EH (cell line): ENCODE data around the gene ZDHHC1.
"Not testable (repeated sequence)": the region's sequence is repeated elsewhere in the genome, so short reads cannot be mapped to it uniquely, and the experiment has no call there.

Experiments used
- DNase-seq: peaks from one replicate; pipeline ENCODE4 v3.0.0-alpha.2; 2015; ENCODE audit warnings: low read depth

Gene ZDHHC1

DNA sequence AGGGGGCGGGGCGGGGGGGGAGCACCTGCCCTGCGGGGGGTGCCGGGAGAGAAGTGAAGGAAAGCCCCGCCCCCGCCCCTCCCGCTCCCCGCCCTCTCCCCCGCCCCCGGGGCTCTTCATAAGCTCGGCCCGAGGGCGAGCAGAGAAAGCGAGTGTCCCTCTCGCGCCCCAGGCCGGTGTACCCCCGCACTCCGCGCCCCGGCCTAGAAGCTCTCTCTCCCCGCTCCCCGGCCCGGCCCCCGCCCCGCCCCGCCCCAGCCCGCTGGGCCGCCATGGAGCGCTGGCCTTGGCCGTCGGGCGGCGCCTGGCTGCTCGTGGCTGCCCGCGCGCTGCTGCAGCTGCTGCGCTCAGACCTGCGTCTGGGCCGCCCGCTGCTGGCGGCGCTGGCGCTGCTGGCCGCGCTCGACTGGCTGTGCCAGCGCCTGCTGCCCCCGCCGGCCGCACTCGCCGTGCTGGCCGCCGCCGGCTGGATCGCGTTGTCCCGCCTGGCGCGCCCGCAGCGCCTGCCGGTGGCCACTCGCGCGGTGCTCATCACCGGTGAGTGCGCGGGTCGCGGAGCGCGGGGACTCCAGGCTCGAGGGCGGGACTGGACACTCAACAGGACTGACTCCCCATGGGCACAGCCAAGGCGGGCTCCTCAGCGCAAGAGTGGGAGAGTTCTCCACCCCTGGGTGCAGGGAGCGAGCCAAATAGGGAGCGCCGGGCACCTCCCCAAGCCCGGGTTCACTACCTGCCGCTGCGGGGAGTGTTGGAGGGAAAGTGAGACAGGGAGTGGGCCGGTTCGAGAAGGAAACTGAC lies 14.9 kb upstream of the ZDHHC1 start, which contains the start of gene HSD11B2:
Gene HSD11B2 (plus strand): TSS at position 145 of the 798 bp plus-strand sequence. CDS start 128 bp downstream, at position 273.
- peak; percentile 68 for DNase-seq

DNA sequence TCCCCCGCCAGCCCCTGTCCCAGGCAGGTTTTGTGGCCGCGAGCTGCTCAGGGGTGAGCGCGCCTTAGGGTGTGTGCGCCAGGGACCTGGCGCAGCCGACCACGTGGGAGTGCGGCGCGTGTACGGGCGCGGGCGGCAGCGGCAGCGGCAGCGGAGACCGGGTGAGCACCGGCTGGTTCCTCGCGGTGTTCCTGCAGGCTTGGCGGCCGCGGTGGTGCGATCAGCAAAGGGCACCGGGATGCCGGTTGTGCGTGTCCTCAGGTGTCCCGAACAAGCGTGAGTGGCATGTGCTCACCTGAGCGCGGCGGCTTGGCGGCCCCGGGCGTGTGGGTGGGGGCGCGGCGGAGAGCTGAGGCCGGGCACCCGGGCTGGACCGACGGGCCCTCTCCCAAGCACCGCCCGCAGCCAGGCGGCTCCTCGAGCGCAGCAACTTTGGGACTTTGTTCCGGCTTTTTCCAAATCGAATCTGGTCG lies 14.3 kb upstream of the ZDHHC1 start:
- DNase-seq, result no peak

DNA sequence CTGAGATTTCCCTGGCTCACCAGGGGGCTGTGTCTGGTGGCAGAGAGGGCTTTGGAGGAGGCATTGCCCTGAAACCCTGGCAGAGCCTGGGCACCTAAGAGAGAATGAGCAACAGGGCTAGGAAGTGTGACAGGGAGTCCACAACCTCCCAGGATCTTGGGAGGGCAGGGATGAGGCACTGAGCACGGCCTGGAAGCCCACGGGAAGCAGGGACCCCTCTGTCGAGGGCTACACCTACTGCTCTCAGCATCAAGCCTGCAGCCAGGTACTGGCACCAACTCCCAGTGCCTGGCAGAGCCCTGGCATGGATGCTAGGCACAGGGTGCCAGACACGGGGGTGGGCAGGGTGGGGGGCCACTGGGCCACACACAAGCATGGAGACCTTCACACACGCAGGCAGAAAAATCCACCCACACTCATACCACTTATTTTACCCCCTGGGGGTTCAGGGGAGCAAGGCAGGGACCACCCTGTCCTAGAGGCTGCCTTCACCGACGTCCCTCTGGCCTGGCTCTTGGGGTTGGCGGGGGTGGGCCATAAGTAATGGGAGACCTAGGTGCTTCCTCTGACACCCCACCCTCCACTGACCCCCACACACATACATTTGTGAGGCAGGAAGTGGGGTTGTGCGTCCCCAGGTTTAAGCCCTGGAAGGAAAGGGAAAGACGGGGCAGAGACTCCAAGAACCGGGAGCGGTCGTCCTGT lies 13.7 kb upstream of the ZDHHC1 start:
- no peak for DNase-seq

DNA sequence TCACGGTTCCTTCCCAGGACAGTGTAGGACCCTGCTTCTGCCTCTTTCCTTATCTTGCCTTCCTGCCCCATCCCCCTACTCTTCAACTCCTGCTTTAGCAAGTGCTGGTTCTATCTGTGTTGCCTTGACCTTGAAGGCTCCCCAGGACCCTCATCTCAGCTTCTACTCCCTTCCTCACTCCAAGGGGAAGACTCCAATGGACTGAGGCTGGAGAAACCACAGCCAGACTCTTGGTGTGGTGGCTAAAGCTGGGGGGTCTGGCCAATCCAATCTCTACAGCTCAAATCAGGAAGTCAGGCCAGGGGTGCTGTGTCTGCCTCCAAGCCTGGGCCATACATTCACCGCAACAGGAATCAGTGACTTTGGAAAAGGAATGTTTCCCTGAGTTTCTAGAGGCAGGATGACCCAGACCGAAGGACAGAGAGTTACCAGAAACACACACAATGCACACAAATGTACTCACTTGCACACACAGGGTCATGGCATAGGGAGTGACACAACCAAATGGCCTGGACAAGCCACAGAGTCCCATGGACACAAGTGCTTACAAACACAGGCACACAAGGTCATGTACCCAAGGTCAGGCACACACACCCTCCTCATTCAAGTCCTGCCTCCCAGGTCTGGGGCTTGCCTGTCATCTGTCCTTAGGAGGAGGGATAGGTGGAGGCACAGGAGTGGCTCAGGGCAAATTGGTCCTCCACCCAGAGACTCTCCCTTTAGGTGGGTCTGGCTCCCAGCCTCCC lies 12.9 kb upstream of the ZDHHC1 start:
- no peak for DNase-seq

DNA sequence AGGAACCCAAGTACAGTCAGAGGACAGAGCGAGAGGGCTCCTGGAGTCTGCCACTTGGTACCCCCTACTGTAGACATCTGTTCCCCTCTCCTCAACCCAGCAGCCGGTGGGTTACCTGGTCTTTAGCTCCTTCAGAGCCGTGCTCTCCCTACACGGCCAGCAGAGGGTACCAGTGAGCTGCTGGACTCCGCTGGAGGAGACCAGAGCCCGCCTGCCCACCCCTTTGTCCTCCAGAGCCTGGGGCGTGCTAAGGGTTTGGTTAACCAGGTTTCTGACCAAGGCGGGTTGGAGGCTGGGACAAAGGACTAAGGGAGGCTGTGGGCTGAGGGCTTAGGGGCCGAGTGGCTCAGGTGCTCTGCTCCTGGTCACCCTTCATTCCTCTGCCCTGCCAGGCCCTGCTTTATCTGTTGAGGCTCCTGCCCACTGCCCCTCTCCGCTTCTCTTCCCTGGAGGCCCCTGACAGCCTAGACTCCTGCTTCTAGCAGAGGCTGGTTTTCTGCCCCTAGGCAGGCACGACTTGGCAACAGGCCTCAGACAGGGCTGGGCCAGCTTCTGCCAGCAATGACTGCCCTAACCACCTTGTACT lies 12.0 kb upstream of the ZDHHC1 start:
- DNase-seq, result peak; percentile 67

DNA sequence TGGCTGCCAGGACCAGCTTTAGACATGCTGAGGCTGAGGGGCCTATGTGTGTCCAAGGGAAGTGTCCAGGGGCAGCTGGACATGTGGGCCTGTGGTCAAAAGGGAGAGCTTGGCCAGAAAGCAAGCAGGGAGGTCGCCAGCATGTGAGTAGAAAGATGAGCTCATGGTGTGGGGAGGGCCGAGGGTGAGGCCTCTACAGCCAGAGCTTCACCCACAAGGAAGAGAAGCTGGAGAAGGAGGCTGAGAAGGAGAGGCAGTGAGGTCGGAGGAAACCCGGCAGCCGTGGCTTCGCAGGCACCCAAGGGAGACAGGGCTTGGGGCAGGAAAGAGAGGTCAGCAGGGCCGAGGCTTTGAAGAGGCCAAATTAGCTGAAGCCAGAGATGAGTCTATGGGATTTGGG lies 10.7 kb upstream of the ZDHHC1 start:
- DNase-seq, result no peak

DNA sequence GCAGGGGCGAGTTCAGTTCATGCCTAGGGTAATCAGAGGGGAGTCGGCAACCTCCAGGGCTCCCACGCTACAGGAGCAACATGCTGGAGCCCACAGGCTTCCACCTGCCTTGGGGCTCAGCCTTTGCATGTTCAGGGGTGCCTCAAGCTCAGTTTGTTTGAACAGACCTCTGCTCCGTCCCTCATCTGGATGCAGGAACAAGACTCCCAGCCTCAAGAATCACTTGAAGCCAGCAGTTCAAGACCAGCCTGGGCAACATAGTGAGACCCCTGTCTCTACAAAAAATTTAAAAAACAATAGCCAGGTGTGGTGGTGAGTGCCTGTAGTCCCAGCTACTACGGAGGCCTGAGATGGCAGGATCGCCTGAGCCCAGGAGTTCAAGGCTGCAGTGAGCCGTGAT lies 9.7 kb upstream of the ZDHHC1 start:
- no peak for DNase-seq

DNA sequence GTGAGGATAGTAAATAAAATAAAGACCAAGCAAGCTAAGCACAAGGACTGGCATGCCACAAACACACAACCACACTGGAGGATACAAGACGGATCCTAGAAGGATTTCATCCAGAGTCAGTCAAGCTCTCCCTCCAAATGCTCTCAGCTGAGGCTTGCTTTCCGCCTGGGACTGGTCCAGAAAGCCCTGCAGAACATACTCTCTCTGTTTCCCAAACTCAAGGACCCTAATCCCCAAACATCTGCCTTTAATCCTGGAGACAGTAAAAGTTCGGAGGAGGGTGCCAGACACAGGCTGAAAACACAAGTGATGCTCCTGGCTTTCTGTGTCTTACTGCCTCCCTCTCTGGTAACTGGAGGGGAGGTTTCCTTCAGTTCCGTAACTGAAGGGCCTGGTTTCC lies 9.3 kb upstream of the ZDHHC1 start:
- no peak for DNase-seq

DNA sequence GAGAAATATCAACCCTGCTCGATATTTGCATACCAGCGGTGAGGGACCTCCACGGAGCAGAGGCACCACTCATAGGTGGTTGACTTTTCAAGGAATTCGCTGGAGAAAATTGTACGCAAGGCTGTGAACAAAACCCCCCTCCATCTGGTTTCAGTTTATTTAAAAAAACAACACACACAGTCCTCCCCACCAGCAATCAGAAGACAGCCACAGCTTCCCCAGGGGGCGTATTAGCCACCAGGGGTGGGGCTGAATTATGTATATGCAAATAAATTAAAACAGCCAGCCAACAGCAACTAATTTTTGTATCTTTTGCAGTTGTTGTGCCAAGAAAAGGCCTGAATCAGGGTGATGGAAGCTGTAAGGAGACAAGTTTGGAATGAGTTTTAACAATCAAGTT lies 8.8 kb upstream of the ZDHHC1 start:
- DNase-seq, result peak; percentile 54

DNA sequence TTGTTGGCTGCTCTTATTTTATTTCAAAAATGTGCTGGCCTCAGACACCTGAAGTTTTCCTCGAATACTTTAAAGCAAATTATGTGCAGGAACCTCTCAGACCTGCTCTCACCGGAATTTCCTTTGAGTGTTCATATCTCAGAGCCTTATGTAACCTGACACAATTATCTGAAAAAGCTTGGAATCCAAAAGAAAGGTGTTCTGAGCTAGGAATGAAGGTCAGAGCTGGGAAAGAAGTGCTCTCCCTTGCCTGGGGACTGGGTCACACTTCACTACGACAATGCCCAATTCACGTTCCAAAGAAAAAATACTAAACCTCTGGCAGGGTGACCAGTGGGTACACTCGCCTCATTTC lies 8.0 kb upstream of the ZDHHC1 start:
- DNase-seq, result no peak

DNA sequence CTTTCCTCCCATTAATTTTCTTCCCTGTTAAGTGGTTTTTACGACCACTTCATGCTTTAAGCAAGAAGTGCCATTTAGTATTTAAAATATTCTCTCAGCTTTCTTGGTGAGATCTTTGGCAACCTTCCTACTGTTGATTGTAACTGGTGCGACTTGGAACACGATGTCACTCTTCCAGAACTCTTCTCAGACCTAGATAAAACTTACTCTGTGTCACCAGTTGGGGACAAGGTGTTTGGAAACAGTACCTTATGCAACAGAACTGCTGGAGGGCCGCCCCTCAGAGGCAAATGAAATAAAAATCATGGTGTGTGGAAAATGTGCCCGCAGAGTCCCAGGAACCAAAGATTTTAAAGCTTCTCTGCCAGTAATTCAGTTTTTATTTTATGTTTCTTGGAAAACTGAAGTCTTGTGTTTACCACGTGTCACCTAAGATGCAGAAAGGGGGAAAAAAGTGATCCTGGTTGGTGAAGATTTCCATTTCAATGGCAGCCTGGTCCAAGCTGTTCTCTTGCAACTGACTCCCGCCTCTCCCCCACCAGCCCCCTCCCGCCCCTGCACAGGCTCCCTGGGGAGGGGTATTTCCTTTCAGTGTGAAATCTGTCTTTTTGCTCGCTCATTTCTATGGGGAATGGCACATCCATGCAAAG lies 7.5 kb upstream of the ZDHHC1 start:
- no peak for DNase-seq

DNA sequence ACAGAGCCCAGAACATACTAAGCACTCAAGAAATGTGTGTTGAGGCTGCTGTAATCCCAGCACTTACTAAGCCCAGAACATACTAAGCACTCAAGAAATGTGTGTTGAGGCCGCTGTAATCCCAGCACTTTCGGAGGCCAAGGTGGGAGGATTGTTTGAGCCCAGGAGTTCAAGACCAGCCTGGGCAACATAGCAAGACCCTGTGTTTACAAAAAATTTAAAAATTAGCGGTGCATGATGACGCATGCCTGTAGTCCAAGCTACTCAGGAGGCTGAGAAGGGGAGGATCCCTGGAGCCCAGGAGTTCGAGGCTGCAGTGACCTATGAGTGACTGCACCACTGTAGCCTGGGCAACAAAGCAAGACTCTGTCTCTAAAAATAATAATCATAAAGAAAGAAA lies 6.7 kb upstream of the ZDHHC1 start:
- DNase-seq, result no peak

DNA sequence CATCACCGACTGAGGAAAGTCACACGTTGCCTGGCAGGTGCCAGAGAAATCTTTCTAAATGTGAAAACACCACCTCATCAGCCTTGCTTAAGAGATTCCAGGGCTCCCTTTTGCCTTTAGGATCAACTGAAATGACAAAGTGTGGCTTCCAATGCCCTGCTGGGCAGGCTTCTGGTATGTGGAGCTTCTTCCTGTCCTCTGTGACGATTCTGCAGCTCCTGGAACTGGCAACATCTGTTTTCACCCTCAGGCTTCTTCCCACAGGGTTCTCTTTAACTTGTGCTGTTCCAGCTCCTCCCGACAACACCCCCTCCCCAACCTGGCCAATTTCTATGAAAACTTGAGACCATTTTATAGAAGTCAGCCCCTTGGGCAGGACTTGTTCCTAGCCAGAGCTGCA lies 4.8 kb upstream of the ZDHHC1 start:
- DNase-seq, result no peak

DNA sequence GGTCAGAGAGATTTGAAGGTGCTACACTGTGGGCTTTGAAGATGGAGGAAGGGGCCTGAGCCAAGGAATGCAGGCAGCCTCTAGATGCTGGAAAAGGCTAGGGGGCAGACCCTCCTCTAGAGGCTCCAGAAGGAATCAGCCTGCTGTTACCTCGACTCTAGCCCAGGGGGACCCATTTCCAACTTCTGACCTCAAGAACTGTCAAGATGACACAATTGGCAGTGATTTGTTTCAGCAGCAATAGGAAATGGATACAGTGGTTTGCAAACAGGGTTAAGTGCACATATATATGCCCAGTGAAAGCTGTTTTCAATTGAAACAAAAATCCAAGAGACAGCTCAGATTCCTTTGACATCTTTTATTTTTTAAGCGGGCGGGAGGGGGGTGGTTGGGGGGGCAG lies 3.7 kb upstream of the ZDHHC1 start:
- no peak for DNase-seq

DNA sequence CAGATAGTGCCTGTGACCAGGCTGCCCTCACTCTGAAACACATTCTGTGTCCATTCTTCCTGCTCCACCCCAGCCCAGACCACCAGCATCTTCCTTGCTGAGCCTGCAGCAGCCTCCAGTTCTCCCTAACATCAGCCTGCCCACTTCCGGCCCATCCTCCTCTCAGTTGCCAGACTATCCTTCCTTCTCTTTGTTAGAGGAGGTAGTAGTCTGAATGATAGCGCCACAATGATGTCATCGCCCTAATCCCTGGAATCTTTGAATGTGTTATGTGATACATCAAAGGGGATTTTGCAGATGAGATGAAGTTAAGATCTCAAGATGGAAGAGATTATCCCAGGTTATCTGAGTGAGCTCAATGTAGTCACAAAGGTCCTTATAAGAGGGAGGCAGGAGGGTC lies 3.2 kb upstream of the ZDHHC1 start:
- peak; percentile 43 for DNase-seq

DNA sequence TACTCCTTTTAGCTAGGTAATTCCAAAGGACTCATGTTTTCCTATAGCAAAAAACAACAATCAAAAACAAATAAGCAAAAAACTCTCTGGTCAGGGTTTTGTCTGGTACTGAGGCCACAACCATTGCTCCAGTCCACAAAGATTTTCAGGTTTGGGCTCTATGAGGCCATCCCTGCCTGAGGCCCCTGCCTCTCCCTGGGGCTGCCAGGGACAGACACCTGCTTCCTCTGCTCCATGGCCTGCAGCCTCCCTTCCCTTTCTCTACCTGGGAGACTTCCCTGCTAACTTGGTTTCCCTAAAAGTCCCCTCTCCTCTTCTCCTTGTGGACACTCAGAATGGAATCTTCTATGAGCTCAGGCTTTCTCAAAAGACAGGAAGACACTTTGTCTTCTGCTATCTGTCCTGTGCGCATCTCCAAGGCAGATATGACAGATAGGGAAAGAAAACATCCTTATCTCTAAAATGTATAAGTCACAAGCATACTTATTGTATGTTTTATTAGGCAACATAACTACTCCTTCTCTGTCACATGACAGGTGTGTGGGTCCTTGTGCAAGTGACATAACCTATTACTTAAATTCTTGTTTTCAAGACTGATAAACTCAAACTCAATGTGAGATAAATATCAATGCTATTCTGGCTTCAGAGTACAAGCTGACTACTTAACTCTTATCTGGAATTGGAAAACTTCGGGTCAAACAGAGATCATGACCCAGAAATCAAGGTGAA lies 1.2 kb upstream of the ZDHHC1 start:
- no peak for DNase-seq

DNA sequence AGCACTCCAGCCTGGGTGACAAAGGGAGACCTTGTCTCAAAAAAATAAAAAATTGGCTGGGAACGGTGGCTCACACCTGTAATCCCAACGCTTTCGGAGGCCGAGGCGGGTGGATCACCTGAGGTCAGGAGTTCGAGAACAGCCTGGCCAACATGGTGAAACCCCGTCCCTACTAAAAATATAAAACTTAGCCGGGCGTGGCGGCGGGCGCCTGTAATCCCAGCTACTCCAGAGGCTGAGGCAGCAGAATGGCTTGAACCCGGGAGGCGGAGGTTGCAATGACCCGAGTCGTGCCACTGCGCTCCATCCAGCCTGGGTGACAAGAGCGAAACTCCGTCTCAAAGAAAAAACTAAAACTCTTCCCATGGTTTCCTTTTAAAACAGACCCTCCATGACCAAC lies 856 bp downstream of the ZDHHC1 start:
- DNase-seq, result not testable (repeated sequence)

DNA sequence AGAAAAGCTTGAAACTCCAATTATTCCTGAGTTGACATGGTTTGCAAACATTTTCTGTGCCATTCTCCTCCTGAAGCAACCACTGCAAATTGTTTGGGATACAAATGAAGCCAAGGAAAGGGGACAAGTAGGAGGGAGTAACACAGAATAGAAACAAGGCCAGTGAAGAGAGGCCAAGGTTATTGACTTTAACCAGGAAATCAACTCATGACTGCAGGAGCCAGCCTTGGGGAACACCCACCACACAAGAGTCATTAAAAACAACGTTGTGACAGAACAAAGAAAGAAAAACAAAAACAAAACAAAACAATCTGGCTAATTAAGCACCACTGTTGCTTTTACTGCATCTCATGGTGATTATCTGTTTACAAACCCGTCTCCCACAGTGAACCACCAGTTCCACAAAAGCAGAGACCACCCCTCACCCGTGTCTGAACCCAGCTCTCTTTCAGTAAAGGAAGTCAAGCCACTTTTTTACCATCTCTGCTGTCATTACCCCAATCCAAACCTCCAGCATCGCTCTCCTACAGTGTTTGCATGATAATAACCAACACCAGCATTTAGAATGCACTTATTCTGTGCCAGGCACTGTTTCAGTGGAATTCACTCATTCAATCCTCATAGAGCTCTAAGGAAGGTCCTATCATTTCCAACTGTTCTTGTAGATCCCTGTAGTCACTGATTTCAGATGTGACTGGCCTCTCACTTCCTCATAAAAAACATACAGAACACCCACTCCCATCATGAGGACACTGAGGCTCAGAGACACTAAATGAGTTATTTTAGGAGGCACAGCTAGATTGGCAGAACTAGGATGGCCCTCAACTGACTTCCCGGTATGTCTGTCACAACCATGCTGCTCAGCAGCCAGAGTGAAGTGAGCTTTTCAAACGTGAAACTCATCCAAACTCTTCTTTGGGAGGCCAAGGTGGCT lies 2.0 kb downstream of the ZDHHC1 start:
- DNase-seq, result no peak

DNA sequence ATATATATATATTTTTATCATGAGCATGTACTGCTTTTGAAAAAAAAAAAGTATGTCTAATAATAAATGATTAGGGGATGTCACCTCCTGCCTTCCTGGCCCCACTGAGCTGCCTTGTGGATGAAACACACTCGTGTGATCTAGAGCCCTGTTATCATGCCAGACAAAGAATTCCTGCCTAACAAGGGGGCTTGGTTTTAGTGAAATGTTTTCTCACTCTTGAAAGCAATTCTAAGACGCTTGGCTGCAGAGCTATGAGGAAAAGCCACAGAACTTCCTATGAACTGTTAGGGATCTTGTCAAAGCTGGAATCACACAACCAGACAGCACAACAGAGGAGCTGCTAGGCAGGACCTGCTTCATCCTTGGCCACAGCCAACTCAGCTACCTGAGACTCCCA lies 4.0 kb downstream of the ZDHHC1 start:
- DNase-seq, result no peak

DNA sequence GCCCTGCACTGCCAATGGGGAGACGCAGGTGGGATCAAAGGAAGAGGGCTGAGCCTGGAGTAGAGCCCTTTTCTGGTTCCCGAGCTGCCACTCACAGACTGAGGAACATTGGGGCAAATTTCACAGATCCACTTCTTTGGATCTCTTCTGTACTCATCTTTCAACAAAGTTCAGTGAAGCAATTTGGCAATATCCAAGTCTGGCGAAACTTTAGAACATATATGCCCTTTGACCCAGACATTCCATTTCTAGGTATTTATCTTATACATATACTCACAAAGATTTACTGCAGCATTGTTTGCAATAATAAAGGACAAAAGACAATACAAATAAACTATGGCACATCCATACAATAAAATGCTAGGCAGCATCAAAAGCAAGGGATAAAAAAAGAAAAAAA lies 4.9 kb downstream of the ZDHHC1 start:
- no peak for DNase-seq
